DND-41 (cell line): ENCODE data around the gene ACP3.

Source experiments
- EZH2 ChIP-seq: IDR thresholded peaks from 3 replicates; pipeline ENCODE4 v1.6.1; 2012; ENCODE audit warnings: borderline replicate concordance, low read depth, mild to moderate bottlenecking, moderate library complexity, low read length, inconsistent platforms; ENCODE audit not compliant: severe bottlenecking
- TF ChIP-seq, protein P1 (sequence below): IDR thresholded peaks from 2 replicates; pipeline ENCODE4 v1.5.1; 2012; ENCODE audit warnings: borderline replicate concordance, low read length, moderate library complexity, mild to moderate bottlenecking; ENCODE audit not compliant: poor library complexity, severe bottlenecking; ENCODE audit errors: extremely low read depth

DNA sequence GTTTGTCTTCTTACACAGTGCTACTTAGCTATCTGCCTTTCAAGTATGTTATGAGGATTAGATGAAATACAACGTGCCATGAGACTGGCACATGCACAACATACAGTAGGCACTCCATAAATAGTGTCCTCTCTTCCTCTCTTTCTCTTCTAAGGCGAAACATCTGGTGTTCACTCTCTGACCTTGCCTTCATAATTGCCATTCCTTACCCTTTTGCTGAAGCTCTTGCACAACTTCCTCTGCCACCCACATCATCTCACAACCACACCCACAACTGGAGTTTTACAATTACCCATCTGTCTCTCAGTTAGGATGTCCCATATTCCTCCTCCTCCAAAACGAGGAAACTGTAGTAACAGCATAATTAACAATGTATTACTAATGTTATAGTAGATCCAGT lies 26.4 kb upstream of the ACP3 start:
- TF ChIP-seq, protein P1, sequence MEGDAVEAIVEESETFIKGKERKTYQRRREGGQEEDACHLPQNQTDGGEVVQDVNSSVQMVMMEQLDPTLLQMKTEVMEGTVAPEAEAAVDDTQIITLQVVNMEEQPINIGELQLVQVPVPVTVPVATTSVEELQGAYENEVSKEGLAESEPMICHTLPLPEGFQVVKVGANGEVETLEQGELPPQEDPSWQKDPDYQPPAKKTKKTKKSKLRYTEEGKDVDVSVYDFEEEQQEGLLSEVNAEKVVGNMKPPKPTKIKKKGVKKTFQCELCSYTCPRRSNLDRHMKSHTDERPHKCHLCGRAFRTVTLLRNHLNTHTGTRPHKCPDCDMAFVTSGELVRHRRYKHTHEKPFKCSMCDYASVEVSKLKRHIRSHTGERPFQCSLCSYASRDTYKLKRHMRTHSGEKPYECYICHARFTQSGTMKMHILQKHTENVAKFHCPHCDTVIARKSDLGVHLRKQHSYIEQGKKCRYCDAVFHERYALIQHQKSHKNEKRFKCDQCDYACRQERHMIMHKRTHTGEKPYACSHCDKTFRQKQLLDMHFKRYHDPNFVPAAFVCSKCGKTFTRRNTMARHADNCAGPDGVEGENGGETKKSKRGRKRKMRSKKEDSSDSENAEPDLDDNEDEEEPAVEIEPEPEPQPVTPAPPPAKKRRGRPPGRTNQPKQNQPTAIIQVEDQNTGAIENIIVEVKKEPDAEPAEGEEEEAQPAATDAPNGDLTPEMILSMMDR = no peak
- TF ChIP-seq EZH2 = no peak
